Fibroblast of villous mesenchyme (primary cell): Measurements from ENCODE around the gene SLC4A4. TPM values are rescaled to one million over a fixed set of nuclear protein-coding genes. Genes with fewer than 3 reads are reported as not detected.

Source experiments
- DNase-seq: peaks from one replicate; pipeline ENCODE4 v3.0.0-alpha.2; 2010; ENCODE audit warnings: low read depth
- H3K4me3 ChIP-seq: 2 replicates; pipeline ENCODE4 v1.5.1; 2011; ENCODE audit warnings: low read depth, mild to moderate bottlenecking, low read length
- CTCF ChIP-seq: IDR thresholded peaks from 2 replicates; pipeline ENCODE4 v1.5.1; 2012; ENCODE audit warnings: low read depth, mild to moderate bottlenecking, low read length; ENCODE audit not compliant: insufficient read depth
- total RNA-seq: library from RNA; depleted of rRNA; stranded (reverse); fragments of >200 nt; gene quantifications from 2 replicates; pipeline ENCODE4 v1.2.3, GENCODE V29; 2012

SLC4A4 gene
- total RNA-seq, 1 donor, result 12.5 TPM

- no peak overlapping the region for H3K4me3 ChIP-seq
- TF ChIP-seq CTCF, result no peak
- no peak for DNase-seq
Observed at GRCh38 chr4:71558248-71558647, 219.4 kb downstream of the SLC4A4 start.

- no peak for TF ChIP-seq CTCF
- H3K4me3 ChIP-seq, result no peak overlapping the region
- no peak for DNase-seq
Observed at GRCh38 chr4:71559957-71560571, 221.2 kb downstream of the SLC4A4 start.

GRCh38 chr4:71564775-71565174 lies 226.0 kb downstream of the SLC4A4 start:
- no peak for DNase-seq
- H3K4me3 ChIP-seq, result no peak overlapping the region
- TF ChIP-seq CTCF, result no peak

- no peak for TF ChIP-seq CTCF
- no peak for DNase-seq
- no peak overlapping the region for H3K4me3 ChIP-seq
Observed at GRCh38 chr4:71566856-71567255, 228.0 kb downstream of the SLC4A4 start.

DNA sequence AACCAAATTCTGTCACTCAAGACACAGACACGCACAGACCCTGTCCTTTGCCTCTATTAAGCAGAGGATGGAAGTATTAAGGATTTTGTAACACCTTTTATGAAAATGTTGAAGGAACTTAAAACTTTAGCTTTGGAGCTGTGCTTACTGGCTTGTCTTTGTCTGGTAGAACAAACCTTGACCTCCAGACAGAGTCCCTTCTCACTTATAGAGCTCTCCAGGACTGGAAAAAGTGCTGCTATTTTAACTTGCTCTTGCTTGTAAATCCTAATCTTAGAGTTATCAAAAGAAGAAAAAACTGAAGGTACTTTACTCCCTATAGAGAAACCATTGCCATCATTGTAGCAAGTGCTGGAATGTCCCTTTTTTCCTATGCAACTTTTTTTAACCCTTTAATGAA lies 229.3 kb downstream of the SLC4A4 start:
- H3K4me3 ChIP-seq, result no peak overlapping the region
- DNase-seq, result no peak
- TF ChIP-seq CTCF, result no peak

GRCh38 chr4:71570492-71570891 lies 231.7 kb downstream of the SLC4A4 start:
- H3K4me3 ChIP-seq, result no peak overlapping the region
- TF ChIP-seq CTCF, result no peak
- DNase-seq, result peak; percentile 44

GRCh38 chr4:71571346-71571745 lies 232.5 kb downstream of the SLC4A4 start:
- TF ChIP-seq CTCF, result no peak
- DNase-seq, result no peak

More at GRCh38 chr4:71571346-71571745, 232.5 kb downstream of the SLC4A4 start:
- no peak overlapping the region for H3K4me3 ChIP-seq
